Activated naive CD4-positive, alpha-beta T cell treated with anti-CD3 and anti-CD28 coated beads, Interleukin-2, amount 50 U/mL, for 24 hours (primary cell): ENCODE results near the gene CBFA2T3.

Experiments used
- H3K27ac Mint-ChIP-seq: one replicate; pipeline ENCODE4 v1.8.0; 2021; ENCODE audit warnings: mild to moderate bottlenecking, mixed read lengths
- H3K27me3 Mint-ChIP-seq: one replicate; pipeline ENCODE4 v1.8.0; 2021; ENCODE audit warnings: mixed read lengths
- H3K36me3 Mint-ChIP-seq: one replicate; pipeline ENCODE4 v1.8.0; 2021; ENCODE audit warnings: mixed read lengths
- H3K4me1 Mint-ChIP-seq: one replicate; pipeline ENCODE4 v1.8.0; 2021; ENCODE audit warnings: mixed read lengths
- H3K4me3 Mint-ChIP-seq: one replicate; pipeline ENCODE4 v1.8.0; 2021; ENCODE audit warnings: mild to moderate bottlenecking, mixed read lengths
- H3K9me3 Mint-ChIP-seq: one replicate; pipeline ENCODE4 v1.8.0; 2021; ENCODE audit warnings: mixed read lengths

CBFA2T3 gene

GRCh38 chr16:88992351-88993165, 15.6 kb upstream of the CBFA2T3 start:
- H3K9me3 Mint-ChIP-seq: peaks cover 3% of the 10 kb centered on the region
- no peaks in the 10 kb centered on the region for H3K27me3 Mint-ChIP-seq
- no peak overlapping the region for H3K27ac Mint-ChIP-seq
- peaks cover under 1% of the 10 kb centered on the region for H3K36me3 Mint-ChIP-seq
- H3K4me3 Mint-ChIP-seq: no peak overlapping the region
- H3K4me1 Mint-ChIP-seq: peaks cover 4% of the 10 kb centered on the region

- Mint-ChIP-seq H3K4me3 (no peak overlapping the region), H3K36me3 (no peaks in the 10 kb centered on the region), H3K4me1 (peaks cover 4% of the 10 kb centered on the region), H3K27ac (no peak overlapping the region), H3K27me3 (no peaks in the 10 kb centered on the region), H3K9me3 (no peaks in the 10 kb centered on the region)
Measured at GRCh38 chr16:88991813-88992350, 14.9 kb upstream of the CBFA2T3 start.

- peaks cover under 1% of the 10 kb centered on the region for H3K4me1 Mint-ChIP-seq
- no peaks in the 10 kb centered on the region for H3K27me3 Mint-ChIP-seq
- no peaks in the 10 kb centered on the region for H3K9me3 Mint-ChIP-seq
- H3K4me3 Mint-ChIP-seq: no peak overlapping the region
- H3K27ac Mint-ChIP-seq: no peak overlapping the region
- no peaks in the 10 kb centered on the region for H3K36me3 Mint-ChIP-seq
Measured at GRCh38 chr16:88989852-88990547, 13.0 kb upstream of the CBFA2T3 start.

DNA sequence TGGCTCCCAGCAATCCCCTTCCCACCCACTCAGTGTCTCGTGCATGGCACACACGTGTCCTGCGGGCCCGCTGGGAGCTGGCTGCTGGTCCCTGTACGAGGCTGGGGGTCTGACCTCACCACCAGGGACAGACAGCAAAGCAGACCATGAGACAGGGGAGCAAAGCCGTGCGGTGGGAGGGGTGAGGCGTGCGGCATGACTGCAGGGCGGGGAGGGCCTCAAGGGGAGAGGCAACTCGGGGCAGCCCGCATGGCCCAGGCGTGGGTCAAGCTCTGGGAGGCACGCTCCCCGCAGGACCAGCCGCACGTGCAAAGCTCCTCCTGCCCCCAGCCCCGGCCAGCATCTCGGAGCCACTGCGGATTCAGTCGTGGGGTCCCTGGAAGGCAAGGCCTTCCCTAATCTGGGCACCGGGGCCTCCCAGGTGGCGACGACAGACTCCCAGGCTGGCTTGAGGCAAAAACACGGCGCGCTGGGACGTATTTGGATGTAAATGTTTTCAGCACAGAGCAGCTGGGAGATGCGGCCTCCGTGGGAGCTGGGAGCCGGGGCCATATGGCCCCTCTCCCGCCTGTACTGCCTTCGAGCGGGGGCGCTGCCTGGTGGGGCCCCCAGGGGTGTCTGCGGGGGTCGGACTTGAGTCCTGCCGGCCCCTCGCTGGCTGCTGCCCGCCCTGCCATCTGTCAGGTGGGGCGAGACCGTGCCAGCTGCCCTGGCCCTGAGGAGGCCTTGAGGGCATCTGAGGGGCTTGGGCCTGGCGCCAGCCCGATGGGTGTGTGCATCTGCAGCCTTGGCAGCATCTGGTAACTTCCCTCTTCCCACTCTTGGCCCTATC, 12.2 kb upstream of the CBFA2T3 start:
- Mint-ChIP-seq H3K27ac (no peak overlapping the region), H3K9me3 (no peaks in the 10 kb centered on the region), H3K27me3 (no peaks in the 10 kb centered on the region), H3K4me3 (no peak overlapping the region), H3K4me1 (no peaks in the 10 kb centered on the region), H3K36me3 (no peaks in the 10 kb centered on the region)

GRCh38 chr16:88985521-88985920, 8.5 kb upstream of the CBFA2T3 start:
- no peaks in the 10 kb centered on the region for H3K36me3 Mint-ChIP-seq
- H3K4me1 Mint-ChIP-seq: no peaks in the 10 kb centered on the region
- no peaks in the 10 kb centered on the region for H3K9me3 Mint-ChIP-seq
- H3K27me3 Mint-ChIP-seq: no peaks in the 10 kb centered on the region
- H3K27ac Mint-ChIP-seq: no peak overlapping the region
- no peak overlapping the region for H3K4me3 Mint-ChIP-seq

DNA sequence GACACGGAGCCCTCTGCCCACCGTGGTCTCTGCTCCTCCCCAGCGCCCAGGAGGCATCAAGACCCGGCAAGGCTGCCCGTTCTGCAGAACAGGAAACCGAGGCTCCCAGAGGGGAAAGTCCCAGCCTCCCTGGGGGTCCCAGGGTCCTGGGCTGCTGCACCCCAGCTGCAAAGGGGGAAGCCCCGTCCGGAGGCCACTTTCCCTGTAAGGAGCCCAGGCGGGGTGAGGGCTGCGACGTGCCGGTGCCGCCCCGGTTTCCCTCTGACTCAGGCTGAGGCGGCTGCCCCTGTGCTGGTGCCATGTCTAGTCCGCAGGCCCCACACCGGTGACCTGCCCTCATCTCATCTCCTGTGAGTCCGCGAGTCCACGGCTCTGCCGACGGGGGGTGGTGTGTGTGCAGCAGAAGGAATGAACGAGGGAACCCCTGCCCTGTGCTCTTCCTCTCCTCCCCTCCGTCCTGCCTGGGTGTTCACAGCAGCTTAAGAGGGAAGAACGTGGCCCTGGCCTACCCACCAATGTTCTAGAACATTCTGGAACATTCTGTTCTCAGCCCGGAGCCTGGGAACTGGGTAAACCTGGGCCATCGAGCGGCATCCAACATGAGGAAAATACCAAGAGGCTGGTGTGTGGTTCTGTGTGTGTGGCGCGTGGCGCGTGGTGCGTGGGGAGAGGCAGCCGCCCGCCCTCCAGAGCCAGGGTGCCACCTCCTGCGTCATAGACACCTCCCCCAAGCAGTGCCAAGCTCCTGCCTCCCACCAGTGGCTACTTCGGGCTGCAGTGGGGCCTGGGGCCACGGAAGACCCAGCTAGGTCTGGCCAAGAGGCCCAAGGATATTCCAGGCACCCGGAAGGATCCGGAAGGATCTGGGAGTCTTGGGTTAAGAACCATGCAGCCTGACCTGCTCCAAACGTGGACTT, 7.0 kb upstream of the CBFA2T3 start:
- no peak overlapping the region for H3K4me3 Mint-ChIP-seq

DNA sequence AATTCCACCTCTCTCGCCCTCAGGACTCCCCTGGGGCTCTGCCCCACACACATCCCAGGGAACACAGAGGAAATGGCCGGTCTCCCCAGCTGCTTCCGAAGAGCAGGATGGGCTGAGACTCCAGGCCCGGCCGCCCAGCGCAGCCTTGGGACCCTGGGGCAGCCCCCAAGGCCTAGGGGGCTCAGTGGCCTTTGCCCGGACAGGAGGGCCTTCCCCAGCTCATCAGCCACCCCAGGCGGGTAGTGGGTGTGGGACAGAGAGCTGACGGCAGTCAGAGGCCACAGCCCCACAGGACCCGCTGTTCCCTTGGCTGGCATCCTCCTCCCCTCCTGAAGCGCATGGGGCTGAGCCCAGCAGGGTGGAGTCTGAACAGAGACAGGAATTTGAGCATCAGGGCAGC, 6.2 kb upstream of the CBFA2T3 start:
- peaks cover 3% of the 10 kb centered on the region for H3K27me3 Mint-ChIP-seq
- H3K4me1 Mint-ChIP-seq: no peaks in the 10 kb centered on the region
- H3K27ac Mint-ChIP-seq: no peak overlapping the region
- H3K36me3 Mint-ChIP-seq: no peaks in the 10 kb centered on the region
- no peak overlapping the region for H3K4me3 Mint-ChIP-seq
- no peaks in the 10 kb centered on the region for H3K9me3 Mint-ChIP-seq

More for the DNA sequence above, 7.0 kb upstream of the CBFA2T3 start:
- H3K4me1 Mint-ChIP-seq: no peaks in the 10 kb centered on the region
- H3K27ac Mint-ChIP-seq: no peak overlapping the region
- H3K36me3 Mint-ChIP-seq: no peaks in the 10 kb centered on the region
- no peaks in the 10 kb centered on the region for H3K9me3 Mint-ChIP-seq
- H3K27me3 Mint-ChIP-seq: peaks cover 3% of the 10 kb centered on the region

- Mint-ChIP-seq H3K9me3 (no peaks in the 10 kb centered on the region), H3K4me3 (no peak overlapping the region), H3K27ac (no peak overlapping the region), H3K36me3 (no peaks in the 10 kb centered on the region), H3K4me1 (no peaks in the 10 kb centered on the region), H3K27me3 (peaks cover 3% of the 10 kb centered on the region)
Measured at GRCh38 chr16:88982286-88983084, 5.5 kb upstream of the CBFA2T3 start.

- no peaks in the 10 kb centered on the region for H3K4me1 Mint-ChIP-seq
- H3K27ac Mint-ChIP-seq: peak overlapping the region; percentile 81
- H3K27me3 Mint-ChIP-seq: peaks cover 13% of the 10 kb centered on the region
- H3K4me3 Mint-ChIP-seq: no peak overlapping the region
- no peaks in the 10 kb centered on the region for H3K9me3 Mint-ChIP-seq
- H3K36me3 Mint-ChIP-seq: no peaks in the 10 kb centered on the region
Measured at GRCh38 chr16:88979353-88980015, 2.5 kb upstream of the CBFA2T3 start.

GRCh38 chr16:88978608-88979346, 1.8 kb upstream of the CBFA2T3 start:
- Mint-ChIP-seq H3K36me3 (no peaks in the 10 kb centered on the region), H3K27ac (no peak overlapping the region), H3K4me3 (no peak overlapping the region), H3K9me3 (no peaks in the 10 kb centered on the region), H3K27me3 (peaks cover 15% of the 10 kb centered on the region), H3K4me1 (no peaks in the 10 kb centered on the region)

- Mint-ChIP-seq H3K27ac (no peak overlapping the region), H3K27me3 (peaks cover 16% of the 10 kb centered on the region), H3K4me1 (no peaks in the 10 kb centered on the region), H3K4me3 (no peak overlapping the region), H3K9me3 (no peaks in the 10 kb centered on the region), H3K36me3 (no peaks in the 10 kb centered on the region)
Measured at GRCh38 chr16:88977812-88978607, 1.0 kb upstream of the CBFA2T3 start.

GRCh38 chr16:88976366-88977017, 515 bp downstream of the CBFA2T3 start:
- Mint-ChIP-seq H3K4me1 (no peaks in the 10 kb centered on the region), H3K36me3 (no peaks in the 10 kb centered on the region), H3K27ac (no peak overlapping the region), H3K9me3 (no peaks in the 10 kb centered on the region), H3K27me3 (peaks cover 16% of the 10 kb centered on the region), H3K4me3 (no peak overlapping the region)
